GM12892 (cell line): ENCODE measurements around the gene TMEM184B.

Source experiments
- DNase-seq: peaks from one replicate; pipeline ENCODE4 v3.0.0; 2011; ENCODE audit not compliant: insufficient read length
- FAIRE-seq: peaks from 2 replicates; lab custom pipeline; 2011; peaks lifted over from hg19 to GRCh38; lab: Jason Lieb, UNC
- POLR2A ChIP-seq: IDR thresholded peaks from 2 replicates; pipeline ENCODE4 v1.6.1; 2011; ENCODE audit warnings: low read depth, low read length, control low read depth
- POLR2AphosphoS5 ChIP-seq: IDR thresholded peaks from 2 replicates; pipeline ENCODE4 v1.6.1; 2011; ENCODE audit warnings: low read depth, low read length, control low read depth
- TAF1 ChIP-seq: IDR thresholded peaks from 2 replicates; pipeline ENCODE4 v1.6.1; 2011; ENCODE audit warnings: low read depth, mild to moderate bottlenecking, control low read depth, low read length, borderline replicate concordance

Gene TMEM184B

GRCh38 chr22:38174626-38175025, 98.2 kb downstream of the TMEM184B start:
- TF ChIP-seq POLR2AphosphoS5: no peak
- no peak for TF ChIP-seq TAF1
- no peak for TF ChIP-seq POLR2A
- FAIRE-seq (no peak), DNase-seq (no peak)

DNA sequence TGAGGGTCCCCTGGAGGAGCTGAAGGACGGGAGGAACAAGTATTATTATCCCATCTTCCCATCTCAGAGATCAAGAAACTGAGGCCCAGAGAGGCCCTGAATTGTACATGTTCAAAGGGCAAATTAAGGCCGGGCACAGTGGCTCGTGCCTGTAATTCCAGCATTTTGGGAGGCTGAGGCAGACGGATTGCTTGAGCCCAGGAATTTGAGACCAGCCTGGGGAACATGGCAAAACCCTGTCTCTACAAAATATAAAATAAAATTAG, 99.2 kb downstream of the TMEM184B start:
- TF ChIP-seq TAF1 (no peak), POLR2AphosphoS5 (no peak), POLR2A (no peak)
- FAIRE-seq: no peak
- DNase-seq: no peak

GRCh38 chr22:38172832-38173640, 99.8 kb downstream of the TMEM184B start:
- TF ChIP-seq POLR2A: no peak
- TF ChIP-seq TAF1: no peak
- no peak for TF ChIP-seq POLR2AphosphoS5
- FAIRE-seq (no peak), DNase-seq (no peak)

GRCh38 chr22:38171927-38172831, 100.6 kb downstream of the TMEM184B start:
- TF ChIP-seq POLR2AphosphoS5: no peak
- no peak for TF ChIP-seq POLR2A
- no peak for TF ChIP-seq TAF1
- FAIRE-seq (no peak), DNase-seq (no peak)

- DNase-seq (no peak), FAIRE-seq (no peak)
- no peak for TF ChIP-seq TAF1
- TF ChIP-seq POLR2A: no peak
- TF ChIP-seq POLR2AphosphoS5: no peak
Observed at GRCh38 chr22:38170469-38170868, 102.3 kb downstream of the TMEM184B start.
